Measurements from ENCODE around the gene IQCF6.

DNA sequence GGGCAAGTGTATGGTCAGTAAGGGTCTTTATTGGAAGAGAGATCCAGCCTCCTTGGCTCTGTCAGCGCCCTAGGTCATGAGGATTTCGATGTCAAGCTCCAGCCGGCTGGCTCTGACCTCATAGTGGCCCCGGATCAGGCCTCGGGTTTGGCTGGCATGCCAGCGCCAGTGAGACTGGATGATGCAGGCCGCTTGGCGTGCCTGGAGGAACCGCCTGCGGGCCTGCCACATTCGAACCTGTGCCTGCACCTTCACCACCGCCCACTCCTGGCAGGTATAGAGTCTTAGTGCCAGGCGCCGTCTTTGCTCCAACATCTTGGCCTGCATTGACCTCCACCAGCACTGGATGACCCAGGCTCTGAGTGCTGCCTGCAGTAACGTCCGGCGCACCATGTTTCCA, 483 bp downstream of the IQCF6 start:
- TF ChIP-seq POLR2AphosphoS5 (IDR thresholded peaks at IDR 0.05; ENCODE audit: low read depth, low read length), result no peak
- TF ChIP-seq, protein P1, sequence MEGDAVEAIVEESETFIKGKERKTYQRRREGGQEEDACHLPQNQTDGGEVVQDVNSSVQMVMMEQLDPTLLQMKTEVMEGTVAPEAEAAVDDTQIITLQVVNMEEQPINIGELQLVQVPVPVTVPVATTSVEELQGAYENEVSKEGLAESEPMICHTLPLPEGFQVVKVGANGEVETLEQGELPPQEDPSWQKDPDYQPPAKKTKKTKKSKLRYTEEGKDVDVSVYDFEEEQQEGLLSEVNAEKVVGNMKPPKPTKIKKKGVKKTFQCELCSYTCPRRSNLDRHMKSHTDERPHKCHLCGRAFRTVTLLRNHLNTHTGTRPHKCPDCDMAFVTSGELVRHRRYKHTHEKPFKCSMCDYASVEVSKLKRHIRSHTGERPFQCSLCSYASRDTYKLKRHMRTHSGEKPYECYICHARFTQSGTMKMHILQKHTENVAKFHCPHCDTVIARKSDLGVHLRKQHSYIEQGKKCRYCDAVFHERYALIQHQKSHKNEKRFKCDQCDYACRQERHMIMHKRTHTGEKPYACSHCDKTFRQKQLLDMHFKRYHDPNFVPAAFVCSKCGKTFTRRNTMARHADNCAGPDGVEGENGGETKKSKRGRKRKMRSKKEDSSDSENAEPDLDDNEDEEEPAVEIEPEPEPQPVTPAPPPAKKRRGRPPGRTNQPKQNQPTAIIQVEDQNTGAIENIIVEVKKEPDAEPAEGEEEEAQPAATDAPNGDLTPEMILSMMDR (IDR thresholded peaks at IDR 0.05), result no peak
- TF ChIP-seq EP300 (IDR thresholded peaks at IDR 0.05; ENCODE audit: borderline replicate concordance in 1 of 2, low read depth in 1 of 2, low read length in 1 of 2), result no peak
- no peak for TF ChIP-seq CHD2 (IDR thresholded peaks at IDR 0.05; ENCODE audit: low read length, partially characterized antibody)
- TF ChIP-seq NFIC (IDR thresholded peaks at IDR 0.05; ENCODE audit: borderline replicate concordance), result no peak
- TF ChIP-seq NRF1 (IDR thresholded peaks at IDR 0.05; ENCODE audit: low read depth, low read length), result no peak
- TF ChIP-seq SIN3A (IDR thresholded peaks at IDR 0.05; ENCODE audit: borderline replicate concordance, low read depth, low read length), result no peak
- TF ChIP-seq EZH2phosphoT487 (IDR thresholded peaks at IDR 0.05; ENCODE audit: borderline replicate concordance, low read depth), result no peak
